Glutamatergic neuron (in vitro differentiated cells): Measurements from ENCODE around the gene CAMTA1. TPM values are rescaled to one million over a fixed set of nuclear protein-coding genes. Genes with fewer than 3 reads are reported as not detected.

Experiments
- DNase-seq: peaks from one replicate; pipeline ENCODE4 v3.0.0; 2022
- H3K27ac Mint-ChIP-seq: one replicate; pipeline ENCODE4 v1.8.0; 2020; ENCODE audit warnings: mild to moderate bottlenecking, mixed read lengths, inconsistent platforms; ENCODE audit not compliant: unreplicated experiment
- H3K27me3 Mint-ChIP-seq: one replicate; pipeline ENCODE4 v1.8.0; 2020; ENCODE audit warnings: mild to moderate bottlenecking, moderate library complexity, mixed read lengths, inconsistent platforms; ENCODE audit not compliant: unreplicated experiment
- H3K36me3 Mint-ChIP-seq: one replicate; pipeline ENCODE4 v1.8.0; 2020; ENCODE audit warnings: mild to moderate bottlenecking, mixed read lengths, inconsistent platforms; ENCODE audit not compliant: unreplicated experiment
- H3K4me1 Mint-ChIP-seq: one replicate; pipeline ENCODE4 v1.8.0; 2020; ENCODE audit warnings: mild to moderate bottlenecking, low read depth, mixed read lengths, inconsistent platforms; ENCODE audit not compliant: unreplicated experiment
- H3K4me3 Mint-ChIP-seq: one replicate; pipeline ENCODE4 v1.8.0; 2020; ENCODE audit warnings: mild to moderate bottlenecking, mixed read lengths, inconsistent platforms; ENCODE audit not compliant: unreplicated experiment
- H3K9me3 Mint-ChIP-seq: one replicate; pipeline ENCODE4 v1.8.0; 2020; ENCODE audit warnings: mild to moderate bottlenecking, moderate library complexity, mixed read lengths, inconsistent platforms; ENCODE audit not compliant: unreplicated experiment
- total RNA-seq: library from RNA; stranded (reverse); fragmentation: NEBNext Ultra II Directional; extraction: Animal tissue kit (Norgen Biotek cat#: 25700); gene quantifications from one replicate; pipeline ENCODE4 v1.2.1, GENCODE V29; 2021; ENCODE audit not compliant: unreplicated experiment
- TF ChIP-seq, protein P1 (sequence below): fragments of 200-600 bp; sonication (generic); IDR thresholded peaks from one replicate; pipeline ENCODE4 v1.5.0; 2021; ENCODE audit not compliant: partially characterized antibody, unreplicated experiment

The CAMTA1 gene
- total RNA-seq, 1 donor from 2014 or later: 77.2 TPM

DNA sequence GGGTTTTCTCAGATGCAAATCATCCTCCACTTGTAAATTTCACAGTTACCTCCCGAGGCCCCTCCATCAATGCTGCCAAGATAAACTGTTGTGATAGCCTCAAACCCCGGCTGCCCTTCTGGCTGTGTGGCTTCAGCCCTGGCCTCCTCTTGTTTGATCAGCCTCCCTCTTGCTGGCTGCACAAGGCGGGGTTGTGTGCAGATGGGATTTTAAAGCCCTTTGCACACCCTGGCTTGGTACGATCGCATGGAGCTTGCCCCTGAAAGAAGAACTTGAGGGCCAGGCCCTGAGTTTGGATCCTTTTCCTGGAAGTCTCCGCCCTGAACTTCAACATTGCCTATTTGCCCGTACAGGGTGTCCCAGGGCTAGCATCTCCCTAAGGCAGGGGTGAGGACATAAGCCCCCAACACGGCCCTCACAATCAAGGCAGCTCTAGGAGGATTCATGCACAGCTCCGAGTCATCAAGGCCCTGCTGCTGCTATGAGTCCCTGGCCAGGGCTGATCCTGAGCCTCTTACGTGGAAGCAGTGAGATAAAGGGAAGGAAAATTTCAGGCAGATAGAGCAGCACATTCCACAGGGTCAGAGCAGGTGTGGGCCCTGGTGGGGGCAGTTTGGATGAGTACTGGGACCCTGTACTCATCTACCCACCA, 804.6 kb downstream of the CAMTA1 start:
- Mint-ChIP-seq H3K4me3 (no peak overlapping the region), H3K4me1 (peaks cover 9% of the 10 kb centered on the region), H3K27me3 (peaks cover 2% of the 10 kb centered on the region), H3K27ac (no peak overlapping the region), H3K36me3 (no peaks in the 10 kb centered on the region), H3K9me3 (peaks cover 3% of the 10 kb centered on the region)
- no peak for DNase-seq
- TF ChIP-seq, protein P1, sequence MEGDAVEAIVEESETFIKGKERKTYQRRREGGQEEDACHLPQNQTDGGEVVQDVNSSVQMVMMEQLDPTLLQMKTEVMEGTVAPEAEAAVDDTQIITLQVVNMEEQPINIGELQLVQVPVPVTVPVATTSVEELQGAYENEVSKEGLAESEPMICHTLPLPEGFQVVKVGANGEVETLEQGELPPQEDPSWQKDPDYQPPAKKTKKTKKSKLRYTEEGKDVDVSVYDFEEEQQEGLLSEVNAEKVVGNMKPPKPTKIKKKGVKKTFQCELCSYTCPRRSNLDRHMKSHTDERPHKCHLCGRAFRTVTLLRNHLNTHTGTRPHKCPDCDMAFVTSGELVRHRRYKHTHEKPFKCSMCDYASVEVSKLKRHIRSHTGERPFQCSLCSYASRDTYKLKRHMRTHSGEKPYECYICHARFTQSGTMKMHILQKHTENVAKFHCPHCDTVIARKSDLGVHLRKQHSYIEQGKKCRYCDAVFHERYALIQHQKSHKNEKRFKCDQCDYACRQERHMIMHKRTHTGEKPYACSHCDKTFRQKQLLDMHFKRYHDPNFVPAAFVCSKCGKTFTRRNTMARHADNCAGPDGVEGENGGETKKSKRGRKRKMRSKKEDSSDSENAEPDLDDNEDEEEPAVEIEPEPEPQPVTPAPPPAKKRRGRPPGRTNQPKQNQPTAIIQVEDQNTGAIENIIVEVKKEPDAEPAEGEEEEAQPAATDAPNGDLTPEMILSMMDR: no peak

DNA sequence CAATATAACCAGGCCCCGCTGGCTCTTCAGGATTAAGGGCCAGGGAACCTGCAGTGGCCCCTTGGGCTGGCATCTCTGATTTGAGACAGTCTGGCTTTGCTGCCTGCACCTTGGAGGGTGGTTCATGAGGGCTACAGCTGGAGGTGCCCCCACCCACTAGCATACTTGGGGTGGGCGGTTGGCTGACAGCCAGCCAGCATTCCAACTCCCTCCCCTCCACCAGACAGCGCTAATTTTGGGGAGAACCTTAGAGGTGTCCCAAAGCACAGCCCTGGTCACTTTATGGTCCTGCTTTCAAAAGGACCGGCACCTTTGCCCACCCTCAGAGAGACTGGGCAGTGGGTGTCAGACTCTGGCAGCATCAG, 805.2 kb downstream of the CAMTA1 start:
- peaks cover 2% of the 10 kb centered on the region for H3K27me3 Mint-ChIP-seq
- H3K9me3 Mint-ChIP-seq: peaks cover 3% of the 10 kb centered on the region
- TF ChIP-seq, protein P1: no peak
- H3K4me3 Mint-ChIP-seq: no peak overlapping the region
- no peak overlapping the region for H3K27ac Mint-ChIP-seq
- no peak for DNase-seq
- peaks cover 8% of the 10 kb centered on the region for H3K4me1 Mint-ChIP-seq
- H3K36me3 Mint-ChIP-seq: no peaks in the 10 kb centered on the region

DNA sequence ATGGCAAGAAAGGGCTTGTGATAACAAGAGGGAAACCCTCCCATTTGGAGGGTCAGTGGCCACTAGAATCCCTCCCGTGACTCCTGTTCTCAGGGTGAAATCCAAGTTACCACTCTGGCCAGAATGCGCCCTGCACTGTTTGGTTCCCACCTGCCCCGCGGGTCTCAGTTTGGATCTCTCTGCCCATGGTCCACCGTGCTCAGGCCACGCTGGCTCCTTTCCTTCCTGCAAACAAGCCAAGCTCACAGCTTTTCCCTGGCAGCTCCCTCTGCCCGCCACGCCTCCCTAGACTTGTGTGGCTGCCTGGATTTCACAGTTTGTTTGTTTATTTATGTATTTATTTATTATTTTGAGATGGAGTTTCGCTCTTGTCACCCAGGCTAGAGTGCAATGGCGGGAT, 806.3 kb downstream of the CAMTA1 start:
- Mint-ChIP-seq H3K4me3 (no peak overlapping the region), H3K4me1 (peaks cover 7% of the 10 kb centered on the region), H3K9me3 (peaks cover 3% of the 10 kb centered on the region), H3K36me3 (no peaks in the 10 kb centered on the region), H3K27me3 (peaks cover 2% of the 10 kb centered on the region), H3K27ac (no peak overlapping the region)
- TF ChIP-seq, protein P1: no peak
- DNase-seq: no peak

DNA sequence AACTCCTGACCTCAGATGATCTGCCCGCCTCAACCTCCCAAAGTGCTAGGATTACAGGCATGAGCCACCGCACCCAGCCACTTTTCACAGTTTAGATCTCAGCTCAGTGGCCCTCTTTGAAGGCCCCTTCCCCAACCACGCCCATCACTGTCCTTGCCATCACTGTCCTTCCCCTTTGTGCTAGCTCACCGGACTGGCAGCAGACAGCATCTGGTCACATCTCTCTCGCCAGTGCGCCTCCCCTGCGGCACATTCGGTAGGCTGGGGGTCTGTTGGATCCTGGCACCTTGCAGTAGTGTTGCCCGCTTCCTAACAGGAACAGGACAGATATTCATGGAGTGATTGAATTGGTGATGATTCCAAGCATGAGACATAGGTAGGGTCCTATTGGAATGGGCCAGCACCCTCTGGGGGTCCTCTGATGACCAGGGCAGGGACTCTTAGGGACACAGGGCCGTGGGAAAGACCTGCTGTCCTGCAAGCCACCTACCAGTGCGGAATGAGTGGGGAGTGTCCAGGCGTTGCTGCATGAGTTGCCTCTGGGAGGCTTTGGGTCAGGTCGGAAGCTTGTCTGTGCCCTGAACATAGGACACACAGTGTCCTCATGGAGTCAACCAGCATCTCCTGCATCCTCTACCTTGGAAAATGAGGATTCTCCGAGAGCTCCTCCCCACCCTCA, 807.0 kb downstream of the CAMTA1 start:
- Mint-ChIP-seq H3K36me3 (peaks cover 2% of the 10 kb centered on the region), H3K27ac (no peak overlapping the region), H3K9me3 (peaks cover 5% of the 10 kb centered on the region), H3K4me1 (peaks cover 7% of the 10 kb centered on the region), H3K4me3 (no peak overlapping the region), H3K27me3 (peaks cover 3% of the 10 kb centered on the region)
- TF ChIP-seq, protein P1: no peak
- no peak for DNase-seq
